SKM-1 treated with dmso at 0.1 percent for 144 hours (cell line): ENCODE data around the gene LGI4.
"Not testable (repeated sequence)": the region's sequence is repeated elsewhere in the genome, so short reads cannot be mapped to it uniquely, and the experiment has no call there.

Experiments used
- DNase-seq: peaks from one replicate; lab custom pipeline; 2025; ENCODE audit not compliant: unreplicated experiment; lab: John Stamatoyannopoulos, UW

LGI4 gene

GRCh38 chr19:35142606-35143230 lies 7.9 kb upstream of the LGI4 start:
- no peak for DNase-seq

DNA sequence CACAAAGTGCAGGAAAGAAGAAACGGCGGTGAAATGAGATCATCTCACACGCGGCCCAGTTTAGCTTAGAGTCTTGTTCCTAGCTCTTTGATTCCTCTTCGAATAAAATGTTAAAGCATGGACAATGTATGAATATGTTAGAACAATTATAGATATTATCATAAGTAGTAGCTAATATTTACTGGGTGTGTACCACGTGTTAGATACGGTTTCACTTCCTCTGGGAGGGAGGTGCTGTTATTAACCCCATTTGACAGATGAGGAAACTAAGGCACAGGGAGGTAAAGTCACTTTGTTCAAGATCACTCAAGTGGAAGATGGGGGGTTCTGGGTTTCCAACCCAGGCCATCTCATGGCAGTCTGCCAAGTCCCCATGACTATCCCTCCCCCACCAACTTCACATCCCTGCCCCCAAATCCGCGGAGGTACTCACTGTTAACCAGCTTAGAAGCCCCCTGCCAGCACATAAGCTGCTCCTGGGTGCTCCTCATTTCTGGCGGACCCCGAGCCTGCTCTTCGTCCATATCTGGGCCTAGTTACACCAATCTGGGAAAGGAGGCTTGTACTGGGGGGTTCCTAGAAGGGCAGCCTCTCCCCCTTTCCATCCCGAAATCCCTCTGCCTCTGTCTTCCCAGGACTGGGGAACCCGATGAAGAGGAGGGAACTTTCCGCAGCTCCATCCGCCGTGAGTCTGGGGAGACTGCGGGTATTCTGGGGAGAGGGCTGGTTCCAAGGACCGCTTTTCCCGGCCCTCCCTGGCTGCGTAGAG lies 7.2 kb upstream of the LGI4 start:
- DNase-seq, result no peak

DNA sequence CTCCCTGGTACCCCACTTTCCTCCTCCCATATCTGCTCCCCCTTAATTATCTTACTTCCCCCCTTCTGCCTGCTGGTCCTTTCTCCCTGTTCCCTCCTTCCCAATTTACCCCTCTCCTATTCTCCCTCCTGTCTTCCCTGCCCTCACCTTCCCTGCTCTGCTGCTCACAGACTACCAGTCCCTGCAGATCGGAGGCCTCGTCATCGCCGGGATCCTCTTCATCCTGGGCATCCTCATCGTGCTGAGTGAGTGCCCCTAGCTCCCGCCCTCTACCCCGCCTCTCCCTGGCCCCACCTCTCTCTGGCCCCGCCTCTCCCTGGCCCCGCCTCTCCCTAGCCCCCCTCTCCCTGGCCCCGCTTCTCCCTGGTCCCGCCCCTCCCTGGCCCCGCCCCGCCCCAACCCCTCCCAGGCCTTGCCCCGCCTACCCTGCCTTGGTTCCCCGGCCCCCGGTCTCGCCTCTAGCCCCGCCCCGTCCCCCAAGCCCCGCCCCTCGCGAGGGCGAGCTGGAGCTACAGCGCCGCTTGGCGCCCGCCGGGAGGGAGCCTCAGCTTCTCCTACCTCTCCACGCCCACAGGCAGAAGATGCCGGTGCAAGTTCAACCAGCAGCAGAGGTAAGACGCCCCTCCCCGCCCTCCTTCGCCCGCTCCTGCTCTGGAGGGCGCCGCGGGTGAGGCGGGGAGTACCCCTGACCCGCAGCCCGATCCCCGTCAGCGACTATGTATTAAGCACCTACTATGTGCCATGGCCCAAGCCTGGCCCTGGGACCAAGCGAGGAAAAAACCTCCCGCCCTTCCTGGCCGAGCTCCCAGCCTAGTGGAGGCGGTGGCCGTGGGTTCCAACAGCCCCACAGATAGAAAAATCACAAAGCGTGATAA lies 6.3 kb upstream of the LGI4 start:
- peak; percentile 86 for DNase-seq

- DNase-seq, result no peak
Observed at GRCh38 chr19:35140207-35140961, 5.5 kb upstream of the LGI4 start.

DNA sequence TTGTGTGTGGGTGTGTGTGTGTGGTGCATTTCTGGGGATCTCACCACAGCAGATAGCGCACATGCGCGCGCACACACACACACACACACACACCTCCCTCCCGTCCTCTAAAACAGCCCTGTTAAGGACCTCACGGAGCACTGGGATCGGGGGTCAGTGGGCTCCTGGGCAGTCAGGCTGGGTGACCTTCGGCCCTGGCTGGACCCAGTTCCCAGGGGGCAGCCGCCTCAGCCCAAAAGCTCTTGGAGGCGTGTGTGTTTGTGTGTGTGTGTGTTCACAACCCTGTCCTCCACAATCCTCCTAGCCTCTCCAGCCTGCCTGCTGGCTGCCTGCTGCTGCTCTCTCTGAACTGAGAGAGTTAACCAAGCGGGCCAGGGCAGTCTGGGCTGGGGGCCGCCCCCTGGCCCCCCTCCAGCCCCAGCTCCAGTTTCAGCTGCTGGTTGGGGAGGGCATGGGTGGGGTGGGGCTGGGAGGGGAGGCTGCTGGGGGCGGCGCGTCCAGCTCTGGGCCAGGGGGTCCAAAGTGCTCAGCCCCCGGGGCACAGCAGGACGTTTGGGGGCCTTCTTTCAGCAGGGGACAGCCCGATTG lies 3.5 kb upstream of the LGI4 start, which contains the start of gene FXYD1:
Gene FXYD1, plus strand, starts transcription at position 520 of the 588 bp plus-strand sequence. CDS start 1,256 bp downstream, outside the sequence.
- DNase-seq, result no peak

- DNase-seq, result no peak
Observed at GRCh38 chr19:35136977-35137702, 2.3 kb upstream of the LGI4 start.

DNA sequence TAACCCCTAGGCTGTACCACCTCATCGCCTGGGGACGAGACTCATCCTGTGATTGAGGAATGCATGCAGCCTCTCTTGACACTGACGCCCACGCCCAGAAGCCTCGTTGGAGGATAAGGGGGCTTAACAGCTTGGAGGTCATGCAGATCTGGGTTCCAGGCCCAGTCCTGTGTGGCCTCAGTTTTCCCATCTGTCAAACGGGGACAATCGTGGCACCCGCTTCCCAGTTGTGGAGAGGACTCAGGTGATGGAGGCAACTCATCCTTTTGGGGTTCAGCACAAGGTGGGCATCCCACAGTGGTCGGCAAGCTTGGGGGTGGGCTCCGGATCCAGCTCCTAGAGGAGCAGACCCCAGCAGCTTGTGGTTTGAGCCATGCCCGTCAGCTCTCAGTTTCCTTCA lies 1.4 kb upstream of the LGI4 start:
- no peak for DNase-seq

DNA sequence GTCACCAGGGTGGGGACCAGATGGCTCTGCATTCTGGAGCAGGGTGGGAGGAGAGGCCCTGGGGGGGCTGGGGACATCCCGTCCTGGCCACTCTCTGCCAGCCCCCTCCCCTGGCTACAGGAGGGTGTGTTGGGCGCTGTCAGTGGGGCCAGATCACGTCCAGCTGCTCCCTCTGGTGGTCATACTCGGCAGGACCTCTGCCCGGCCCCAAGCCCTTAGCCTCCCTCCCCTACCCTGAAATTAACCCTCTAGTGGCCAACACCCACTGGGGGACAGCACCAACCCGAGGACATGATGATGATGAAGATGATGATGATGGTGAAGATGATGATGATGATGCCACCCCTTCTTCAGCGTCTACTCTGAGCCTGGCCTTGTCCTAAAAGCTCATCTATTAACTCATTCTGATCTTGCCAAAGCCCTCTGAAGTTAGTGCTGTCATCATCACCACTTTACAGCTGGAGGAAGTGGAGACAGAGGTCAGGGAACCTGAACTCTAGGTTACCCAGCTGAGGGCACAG lies 590 bp upstream of the LGI4 start:
- peak; percentile 64 for DNase-seq

GRCh38 chr19:35133826-35134225 lies 1.0 kb downstream of the LGI4 start:
- no peak for DNase-seq

GRCh38 chr19:35132254-35132653 lies 2.6 kb downstream of the LGI4 start:
- no peak for DNase-seq

DNA sequence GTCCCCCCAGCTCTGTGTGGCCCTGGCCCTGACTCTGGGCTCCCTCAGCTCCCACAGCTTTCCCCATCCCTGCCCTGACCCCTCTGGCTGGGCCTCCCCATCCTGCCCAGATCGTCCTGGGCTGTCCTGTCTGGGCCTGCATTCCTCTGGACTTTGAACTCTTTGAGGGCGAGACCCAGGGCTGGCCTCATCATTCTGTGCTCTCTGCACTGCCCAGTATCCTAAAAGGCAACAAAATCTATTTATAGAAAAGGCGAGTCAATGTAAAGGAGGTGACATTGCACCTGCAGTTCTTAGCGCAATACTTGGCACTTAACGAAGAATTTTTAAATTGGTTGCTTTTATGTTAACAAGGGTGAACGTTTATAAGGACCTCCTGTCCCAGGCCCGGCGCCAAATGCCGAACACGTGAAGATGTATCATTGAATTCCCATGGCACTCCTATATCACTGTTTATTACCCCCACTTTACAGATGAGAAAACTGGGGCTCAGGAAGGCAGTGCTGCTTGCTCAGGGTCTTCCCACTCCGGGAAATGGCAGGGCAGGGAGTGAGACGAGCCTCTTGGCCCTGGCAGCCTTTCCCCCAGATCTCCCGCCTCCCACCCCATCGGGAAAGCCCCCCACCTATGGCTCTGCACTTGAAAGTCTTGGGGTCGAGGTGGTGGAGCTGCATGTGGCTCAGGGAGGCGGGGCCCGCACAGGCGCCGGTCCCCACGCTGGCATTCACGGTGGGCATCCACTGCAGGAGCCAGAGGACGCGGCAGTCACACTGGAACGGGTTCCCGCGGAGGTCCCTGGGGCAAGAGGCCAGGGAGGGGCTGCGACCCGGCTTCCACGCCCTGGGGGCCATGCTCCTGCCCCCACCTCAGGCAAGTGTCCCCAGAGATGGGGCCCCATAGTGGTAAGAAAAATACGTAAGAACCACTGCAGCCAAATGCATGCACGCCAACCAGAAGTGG lies 3.8 kb downstream of the LGI4 start:
- no peak for DNase-seq

GRCh38 chr19:35129724-35130274 lies 5.1 kb downstream of the LGI4 start:
- not testable (repeated sequence) for DNase-seq

- DNase-seq, result no peak
Observed at GRCh38 chr19:35128398-35129057, 6.3 kb downstream of the LGI4 start.

GRCh38 chr19:35127871-35128270 lies 7.0 kb downstream of the LGI4 start:
- DNase-seq, result no peak

DNA sequence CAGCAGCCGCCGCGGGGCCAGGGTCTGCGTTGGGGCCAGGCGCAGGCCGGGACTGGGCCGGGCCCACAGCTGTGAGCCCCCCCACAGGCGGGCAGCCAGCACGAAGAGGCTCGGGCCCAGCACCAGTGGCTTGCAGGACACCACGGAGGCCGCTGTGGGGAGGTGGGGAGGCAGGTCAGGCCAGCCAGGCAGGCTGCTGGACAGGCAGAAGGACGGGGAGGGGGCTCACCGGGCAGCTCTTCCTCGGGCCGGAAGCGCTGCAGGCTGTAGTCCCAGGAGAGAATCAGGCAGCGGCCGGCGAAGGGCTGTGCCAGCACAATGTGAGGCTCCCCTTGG lies 8.3 kb downstream of the LGI4 start:
- DNase-seq, result no peak

GRCh38 chr19:35125749-35126623 lies 8.9 kb downstream of the LGI4 start:
- DNase-seq, result no peak

DNA sequence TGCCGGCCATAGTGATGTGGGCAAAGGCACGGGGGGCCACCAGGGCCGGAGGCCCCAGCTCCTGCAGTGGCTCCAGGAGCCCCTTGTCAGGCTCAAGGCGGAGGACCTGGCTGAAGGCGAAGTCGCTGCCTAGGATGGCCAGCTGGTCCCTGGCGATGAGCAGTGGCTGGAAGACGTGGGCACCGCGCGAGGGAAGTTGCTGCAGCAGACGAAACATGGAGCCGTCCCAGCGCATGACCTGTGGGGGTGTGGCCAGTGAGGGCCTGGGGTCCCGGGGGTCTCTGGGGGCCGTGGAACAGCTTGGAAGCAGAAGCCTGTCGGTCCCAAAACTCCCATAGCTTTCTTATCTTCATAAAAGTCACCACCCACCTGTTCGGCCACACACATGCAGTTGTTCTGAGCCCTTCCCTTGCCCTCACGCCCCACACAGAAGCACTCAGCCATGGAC lies 9.6 kb downstream of the LGI4 start:
- no peak for DNase-seq
